CD4-positive, alpha-beta T cell treated with Interleukin-21 for 1 hour (primary cell): Measurements from ENCODE around the gene ENDOU.
A peak's percentile ranks its signal among the peaks of the same experiment; 100 is the strongest.

Experiments
- DNase-seq: peaks from one replicate; pipeline ENCODE4 v3.0.0-alpha.2; 2020

ENDOU gene

GRCh38 chr12:47725091-47725772 lies at the start of gene ENDOU:
Gene ENDOU (minus strand): TSS chr12:47725490. CDS start chr12:47725413, 77 bp downstream.
- DNase-seq = no peak

- no peak for DNase-seq
These were observed 49.4 kb upstream of the ENDOU start for GRCh38 chr12:47774663-47775062.

GRCh38 chr12:47773858-47774580 lies 48.7 kb upstream of the ENDOU start:
- no peak for DNase-seq

GRCh38 chr12:47773062-47773857 lies 48.0 kb upstream of the ENDOU start, which contains the start of gene SLC48A1:
Gene SLC48A1 (plus strand): TSS chr12:47773238. CDS start chr12:47773305, 67 bp downstream.
- DNase-seq = peak; percentile 76

GRCh38 chr12:47772738-47773061 lies 47.4 kb upstream of the ENDOU start:
- DNase-seq = no peak

GRCh38 chr12:47772094-47772660 lies 46.9 kb upstream of the ENDOU start:
- no peak for DNase-seq

- no peak for DNase-seq
These were observed 46.0 kb upstream of the ENDOU start for GRCh38 chr12:47771304-47771703.

- DNase-seq = no peak
These were observed 44.9 kb upstream of the ENDOU start for GRCh38 chr12:47770086-47770726.

- no peak for DNase-seq
These were observed 44.2 kb upstream of the ENDOU start for GRCh38 chr12:47769234-47770085.

GRCh38 chr12:47768323-47768811 lies 43.1 kb upstream of the ENDOU start:
- no peak for DNase-seq

GRCh38 chr12:47767216-47767724 lies 42.0 kb upstream of the ENDOU start:
- DNase-seq = peak; percentile 79

GRCh38 chr12:47766502-47767215 lies 41.4 kb upstream of the ENDOU start:
- no peak for DNase-seq

GRCh38 chr12:47763481-47764346 lies 38.4 kb upstream of the ENDOU start:
- DNase-seq = no peak

GRCh38 chr12:47762850-47763465 lies 37.7 kb upstream of the ENDOU start:
- DNase-seq = no peak

GRCh38 chr12:47758834-47759690 lies 33.8 kb upstream of the ENDOU start, which contains the start of gene RAPGEF3:
Gene RAPGEF3 (minus strand): TSS chr12:47758880. CDS start chr12:47758556, 324 bp downstream.
- peak; percentile 62 for DNase-seq

- no peak for DNase-seq
These were observed 33.2 kb upstream of the ENDOU start for GRCh38 chr12:47758584-47758833.

- DNase-seq = no peak
These were observed 32.7 kb upstream of the ENDOU start for GRCh38 chr12:47757840-47758583.
